ENCODE measurements around the gene MACROH2A1. TPM values are rescaled to one million over a fixed set of nuclear protein-coding genes. Genes with fewer than 3 reads are reported as not detected.

MACROH2A1 gene
- total RNA-seq, 1 donor from 2014 or later, result 181 TPM

- no peak overlapping the region for H3K4me3 Mint-ChIP-seq (ENCODE audit: unreplicated experiment)
Measured at GRCh38 chr5:135382106-135382790, 16.8 kb downstream of the MACROH2A1 start.

GRCh38 chr5:135379046-135379654 is 19.9 kb downstream of the MACROH2A1 start:
- Mint-ChIP-seq H3K27ac (ENCODE audit: unreplicated experiment) (no peak overlapping the region), H3K27me3 (ENCODE audit: unreplicated experiment) (peaks cover 2% of the 10 kb centered on the region), H3K4me1 (ENCODE audit: unreplicated experiment) (peaks cover 5% of the 10 kb centered on the region), H3K9me3 (ENCODE audit: unreplicated experiment) (no peaks in the 10 kb centered on the region), H3K36me3 (ENCODE audit: low read depth, unreplicated experiment) (peaks cover 46% of the 10 kb centered on the region), H3K4me3 (ENCODE audit: unreplicated experiment) (no peak overlapping the region)
- DNase-seq (ENCODE audit: low spot score), result no peak
- no peak for TF ChIP-seq CTCF (IDR thresholded peaks at IDR 0.05; ENCODE audit: unreplicated experiment)

More at GRCh38 chr5:135382106-135382790, 16.8 kb downstream of the MACROH2A1 start:
- DNase-seq (ENCODE audit: low spot score), result no peak
- H3K9me3 Mint-ChIP-seq (ENCODE audit: unreplicated experiment), result no peaks in the 10 kb centered on the region
- peaks cover 3% of the 10 kb centered on the region for H3K4me1 Mint-ChIP-seq (ENCODE audit: unreplicated experiment)
- no peaks in the 10 kb centered on the region for H3K27me3 Mint-ChIP-seq (ENCODE audit: unreplicated experiment)
- peaks cover 62% of the 10 kb centered on the region for H3K36me3 Mint-ChIP-seq (ENCODE audit: low read depth, unreplicated experiment)
- no peak for TF ChIP-seq CTCF (IDR thresholded peaks at IDR 0.05; ENCODE audit: unreplicated experiment)
- H3K27ac Mint-ChIP-seq (ENCODE audit: unreplicated experiment), result no peak overlapping the region

- Mint-ChIP-seq H3K9me3 (ENCODE audit: unreplicated experiment) (no peaks in the 10 kb centered on the region), H3K4me1 (ENCODE audit: unreplicated experiment) (peaks cover 9% of the 10 kb centered on the region), H3K36me3 (ENCODE audit: low read depth, unreplicated experiment) (peaks cover 39% of the 10 kb centered on the region), H3K27me3 (ENCODE audit: unreplicated experiment) (peaks cover 2% of the 10 kb centered on the region), H3K4me3 (ENCODE audit: unreplicated experiment) (peak overlapping the region; percentile 21), H3K27ac (ENCODE audit: unreplicated experiment) (no peak overlapping the region)
- DNase-seq (ENCODE audit: low spot score), result no peak
- no peak for TF ChIP-seq CTCF (IDR thresholded peaks at IDR 0.05; ENCODE audit: unreplicated experiment)
Measured at GRCh38 chr5:135377751-135378680, 21.0 kb downstream of the MACROH2A1 start.

- DNase-seq (ENCODE audit: low spot score), result no peak
- Mint-ChIP-seq H3K9me3 (ENCODE audit: unreplicated experiment) (no peaks in the 10 kb centered on the region), H3K36me3 (ENCODE audit: low read depth, unreplicated experiment) (peaks cover 30% of the 10 kb centered on the region), H3K27me3 (ENCODE audit: unreplicated experiment) (peaks cover 2% of the 10 kb centered on the region), H3K4me3 (ENCODE audit: unreplicated experiment) (peak overlapping the region; percentile 18), H3K4me1 (ENCODE audit: unreplicated experiment) (peaks cover 16% of the 10 kb centered on the region), H3K27ac (ENCODE audit: unreplicated experiment) (no peak overlapping the region)
- no peak for TF ChIP-seq CTCF (IDR thresholded peaks at IDR 0.05; ENCODE audit: unreplicated experiment)
Measured at GRCh38 chr5:135376961-135377624, 21.9 kb downstream of the MACROH2A1 start.

Data from endothelial cell (in vitro differentiated cells).